GM19043 (cell line): ENCODE results near the gene STAP1.
"Not testable (repeated sequence)": the region's sequence is repeated elsewhere in the genome, so short reads cannot be mapped to it uniquely, and the experiment has no call there.

Experiments
- ATAC-seq: cut with Tn5 transposase; IDR thresholded peaks from one replicate; pipeline ENCODE4 v1.9.1; 2021; ENCODE audit warnings: low read depth; ENCODE audit not compliant: unreplicated experiment

STAP1 gene

GRCh38 chr4:67608027-67608426 is 49.5 kb downstream of the STAP1 start:
- ATAC-seq, result no peak

GRCh38 chr4:67614186-67614585 is 55.7 kb downstream of the STAP1 start:
- no peak for ATAC-seq

- ATAC-seq, result no peak
Observed at GRCh38 chr4:67615119-67615518, 56.6 kb downstream of the STAP1 start.

- no peak for ATAC-seq
Observed at GRCh38 chr4:67616478-67616877, 58.0 kb downstream of the STAP1 start.

- no peak for ATAC-seq
Observed at GRCh38 chr4:67624939-67625338, 66.4 kb downstream of the STAP1 start.

- ATAC-seq, result no peak
Observed at GRCh38 chr4:67632492-67632891, 74.0 kb downstream of the STAP1 start.

GRCh38 chr4:67634741-67635140 is 76.2 kb downstream of the STAP1 start:
- no peak for ATAC-seq

GRCh38 chr4:67635331-67635730 is 76.8 kb downstream of the STAP1 start:
- ATAC-seq, result no peak

- not testable (repeated sequence) for ATAC-seq
Observed at GRCh38 chr4:67636978-67637377, 78.5 kb downstream of the STAP1 start.

- ATAC-seq, result no peak
Observed at GRCh38 chr4:67638136-67638535, 79.6 kb downstream of the STAP1 start.

- no peak for ATAC-seq
Observed at GRCh38 chr4:67651536-67651935, 93.0 kb downstream of the STAP1 start.
